ENCODE data around the gene HSPA5. TPM values are rescaled to one million over a fixed set of nuclear protein-coding genes. Genes with fewer than 3 reads are reported as not detected.
"Not testable (repeated sequence)": the region's sequence is repeated elsewhere in the genome, so short reads cannot be mapped to it uniquely, and the experiment has no call there.

The HSPA5 gene
- total RNA-seq, 1 donor from 2014 or later: 251 TPM

GRCh38 chr9:125243792-125244260 lies 2.7 kb upstream of the HSPA5 start:
- DNase-seq (ENCODE audit: low spot score): no peak
- no peak for ATAC-seq

- DNase-seq (ENCODE audit: low spot score) (no peak), ATAC-seq (peak; percentile 30)
Measured at GRCh38 chr9:125241863-125242739, 958 bp upstream of the HSPA5 start.

GRCh38 chr9:125240649-125240999 lies 519 bp downstream of the HSPA5 start:
- ATAC-seq (peak; percentile 4), DNase-seq (ENCODE audit: low spot score) (no peak)

GRCh38 chr9:125239631-125240597 lies 1.2 kb downstream of the HSPA5 start:
- DNase-seq (ENCODE audit: low spot score) (no peak), ATAC-seq (no peak)

GRCh38 chr9:125238915-125239446 lies 2.2 kb downstream of the HSPA5 start:
- no peak for ATAC-seq

GRCh38 chr9:125238127-125238914 lies 2.8 kb downstream of the HSPA5 start:
- ATAC-seq (no peak), DNase-seq (ENCODE audit: low spot score) (no peak)

More at GRCh38 chr9:125238915-125239446, 2.2 kb downstream of the HSPA5 start:
- DNase-seq (ENCODE audit: low spot score): no peak

- not testable (repeated sequence) for ATAC-seq; DNase-seq (ENCODE audit: low spot score)
Measured at GRCh38 chr9:125236520-125237159, 4.5 kb downstream of the HSPA5 start.

- DNase-seq (ENCODE audit: low spot score): no peak
- ATAC-seq: no peak
Measured at GRCh38 chr9:125235804-125236519, 5.2 kb downstream of the HSPA5 start.

GRCh38 chr9:125234099-125234498 lies 7.0 kb downstream of the HSPA5 start:
- not testable (repeated sequence) for ATAC-seq; DNase-seq (ENCODE audit: low spot score)

- peak; percentile 39 for ATAC-seq
- no peak for DNase-seq (ENCODE audit: low spot score)
Measured at GRCh38 chr9:125233678-125234077, 7.5 kb downstream of the HSPA5 start.

GRCh38 chr9:125227761-125228160 lies 13.4 kb downstream of the HSPA5 start:
- DNase-seq (ENCODE audit: low spot score) (peak; percentile 71), ATAC-seq (peak; percentile 84)

GRCh38 chr9:125224858-125225257 lies 16.3 kb downstream of the HSPA5 start:
- not testable (repeated sequence) for ATAC-seq; DNase-seq (ENCODE audit: low spot score)

GRCh38 chr9:125218621-125219020 lies 22.5 kb downstream of the HSPA5 start:
- ATAC-seq: no peak

GRCh38 chr9:125214186-125214585 lies 27.0 kb downstream of the HSPA5 start:
- ATAC-seq (peak; percentile 78), DNase-seq (ENCODE audit: low spot score) (no peak)

More at GRCh38 chr9:125218621-125219020, 22.5 kb downstream of the HSPA5 start:
- DNase-seq (ENCODE audit: low spot score): no peak

GRCh38 chr9:125204477-125204876 lies 36.7 kb downstream of the HSPA5 start:
- ATAC-seq (no peak), DNase-seq (ENCODE audit: low spot score) (no peak)

GRCh38 chr9:125202846-125203618 lies 38.1 kb downstream of the HSPA5 start:
- ATAC-seq (no peak), DNase-seq (ENCODE audit: low spot score) (no peak)

GRCh38 chr9:125200216-125201047 lies 40.7 kb downstream of the HSPA5 start, which contains the start of gene RABEPK:
Gene RABEPK (plus strand): TSS chr9:125200542. CDS start chr9:125203014, 2,472 bp downstream.
- peak; percentile 95 for ATAC-seq
- DNase-seq (ENCODE audit: low spot score): peak; percentile 94

Data from left lobe of liver (tissue), 2 donors.